ENCODE measurements around the gene ASXL2. TPM values are rescaled to one million over a fixed set of nuclear protein-coding genes. Genes with fewer than 3 reads are reported as not detected.

Gene ASXL2
- total RNA-seq, 1 experiment from 2014 or later: 35.7 TPM

DNA sequence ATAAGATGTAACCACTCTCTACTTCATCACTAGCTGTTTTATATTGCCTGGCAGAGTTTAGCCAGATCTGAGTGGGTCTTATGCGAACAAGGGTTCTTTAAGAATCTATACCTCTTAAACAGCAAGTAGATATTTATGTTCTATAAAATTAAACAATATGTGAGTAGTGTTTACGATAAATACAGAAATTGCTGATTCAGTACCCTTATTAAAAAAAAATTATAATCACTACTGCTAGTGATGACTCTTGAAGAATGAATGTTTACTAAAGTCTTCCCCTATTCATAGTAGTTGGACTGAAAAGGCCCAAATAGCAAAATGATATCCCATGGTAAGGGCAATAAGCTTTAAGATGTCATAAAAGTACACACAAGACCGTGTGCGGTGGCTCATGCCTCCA, 106.2 kb downstream of the ASXL2 start:
- DNase-seq: no peak
- no peaks in the 10 kb centered on the region for H3K4me1 Mint-ChIP-seq (ENCODE audit: low read depth, unreplicated experiment)
- intact Hi-C loops (cut with micrococcal nuclease; ENCODE audit: unreplicated experiment): no loop called here
- Histone ChIP-seq H3K4me1 (no peaks in the 10 kb centered on the region), H3K4me3 (ENCODE audit: low read depth, low read length) (no peak overlapping the region), H3K9me3 (no peaks in the 10 kb centered on the region), H3K36me3 (ENCODE audit: control insufficient read depth, insufficient read depth, low read length) (no peaks in the 10 kb centered on the region), H3K27me3 (replicated peaks; ENCODE audit: control insufficient read depth, insufficient read depth, low read length) (no peaks in the 10 kb centered on the region)
- no peaks in the 10 kb centered on the region for H3K9me3 Mint-ChIP-seq (ENCODE audit: unreplicated experiment)
- no peak overlapping the region for H3K27ac Mint-ChIP-seq (ENCODE audit: unreplicated experiment)
- TF ChIP-seq, protein P1, sequence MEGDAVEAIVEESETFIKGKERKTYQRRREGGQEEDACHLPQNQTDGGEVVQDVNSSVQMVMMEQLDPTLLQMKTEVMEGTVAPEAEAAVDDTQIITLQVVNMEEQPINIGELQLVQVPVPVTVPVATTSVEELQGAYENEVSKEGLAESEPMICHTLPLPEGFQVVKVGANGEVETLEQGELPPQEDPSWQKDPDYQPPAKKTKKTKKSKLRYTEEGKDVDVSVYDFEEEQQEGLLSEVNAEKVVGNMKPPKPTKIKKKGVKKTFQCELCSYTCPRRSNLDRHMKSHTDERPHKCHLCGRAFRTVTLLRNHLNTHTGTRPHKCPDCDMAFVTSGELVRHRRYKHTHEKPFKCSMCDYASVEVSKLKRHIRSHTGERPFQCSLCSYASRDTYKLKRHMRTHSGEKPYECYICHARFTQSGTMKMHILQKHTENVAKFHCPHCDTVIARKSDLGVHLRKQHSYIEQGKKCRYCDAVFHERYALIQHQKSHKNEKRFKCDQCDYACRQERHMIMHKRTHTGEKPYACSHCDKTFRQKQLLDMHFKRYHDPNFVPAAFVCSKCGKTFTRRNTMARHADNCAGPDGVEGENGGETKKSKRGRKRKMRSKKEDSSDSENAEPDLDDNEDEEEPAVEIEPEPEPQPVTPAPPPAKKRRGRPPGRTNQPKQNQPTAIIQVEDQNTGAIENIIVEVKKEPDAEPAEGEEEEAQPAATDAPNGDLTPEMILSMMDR (IDR thresholded peaks at IDR 0.05; ENCODE audit: insufficient read depth in 1 of 2, low read depth in 1 of 2, low read length in 1 of 2, severe bottlenecking in 1 of 2, unreplicated experiment in 1 of 2): no peak
- ChIA-PET POLR2A (no interaction called here), CTCF (no interaction called here)
- H3K27me3 Mint-ChIP-seq (ENCODE audit: insufficient read depth, unreplicated experiment): no peaks in the 10 kb centered on the region
- no TSS peak for BruUV-seq (replicated peaks)
- peaks cover 38% of the 10 kb centered on the region for H3K36me3 Mint-ChIP-seq (ENCODE audit: insufficient read depth, unreplicated experiment)
- H3K4me3 Mint-ChIP-seq (ENCODE audit: unreplicated experiment): no peak overlapping the region

DNA sequence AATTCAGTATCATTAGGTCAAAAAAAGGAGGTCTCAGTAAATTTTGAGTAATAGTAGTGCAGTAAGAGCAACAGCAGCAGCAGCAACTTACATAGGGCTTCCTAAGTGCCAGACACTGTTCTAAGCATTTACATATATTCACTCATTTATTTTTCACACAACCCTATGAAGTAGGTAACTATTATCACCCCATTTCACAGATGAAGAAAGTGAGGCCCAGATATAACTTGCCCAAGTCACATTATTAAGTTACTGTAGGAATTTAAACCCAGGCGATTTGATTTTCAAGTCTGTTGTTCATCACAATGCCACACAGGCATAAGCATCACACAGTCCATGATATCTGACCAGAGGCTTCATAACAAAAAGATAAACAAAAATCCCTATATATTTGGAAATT, 114.7 kb downstream of the ASXL2 start:
- CTCF ChIA-PET: interaction anchor here (0.7 kb wide), 1 partner anchor 64 kb away, joined by 3 read pairs; no protein-coding TSS in a partner anchor
- Histone ChIP-seq H3K4me3 (ENCODE audit: low read depth, low read length) (no peak overlapping the region), H3K9me3 (no peaks in the 10 kb centered on the region), H3K27me3 (replicated peaks; ENCODE audit: control insufficient read depth, insufficient read depth, low read length) (no peaks in the 10 kb centered on the region), H3K36me3 (ENCODE audit: control insufficient read depth, insufficient read depth, low read length) (no peaks in the 10 kb centered on the region), H3K4me1 (peaks cover 4% of the 10 kb centered on the region)
- H3K27ac Mint-ChIP-seq (ENCODE audit: unreplicated experiment): no peak overlapping the region
- peaks cover 5% of the 10 kb centered on the region for H3K4me1 Mint-ChIP-seq (ENCODE audit: low read depth, unreplicated experiment)
- BruUV-seq (replicated peaks): no TSS peak
- H3K9me3 Mint-ChIP-seq (ENCODE audit: unreplicated experiment): no peaks in the 10 kb centered on the region
- no peak overlapping the region for H3K4me3 Mint-ChIP-seq (ENCODE audit: unreplicated experiment)
- H3K27me3 Mint-ChIP-seq (ENCODE audit: insufficient read depth, unreplicated experiment): no peaks in the 10 kb centered on the region
- POLR2A ChIA-PET: no interaction called here
- peaks cover 66% of the 10 kb centered on the region for H3K36me3 Mint-ChIP-seq (ENCODE audit: insufficient read depth, unreplicated experiment)
- intact Hi-C loops (cut with micrococcal nuclease; ENCODE audit: unreplicated experiment): no loop called here
- no peak for DNase-seq
- TF ChIP-seq, protein P1 (IDR thresholded peaks at IDR 0.05; ENCODE audit: insufficient read depth in 1 of 2, low read depth in 1 of 2, low read length in 1 of 2, severe bottlenecking in 1 of 2, unreplicated experiment in 1 of 2): no peak

DNA sequence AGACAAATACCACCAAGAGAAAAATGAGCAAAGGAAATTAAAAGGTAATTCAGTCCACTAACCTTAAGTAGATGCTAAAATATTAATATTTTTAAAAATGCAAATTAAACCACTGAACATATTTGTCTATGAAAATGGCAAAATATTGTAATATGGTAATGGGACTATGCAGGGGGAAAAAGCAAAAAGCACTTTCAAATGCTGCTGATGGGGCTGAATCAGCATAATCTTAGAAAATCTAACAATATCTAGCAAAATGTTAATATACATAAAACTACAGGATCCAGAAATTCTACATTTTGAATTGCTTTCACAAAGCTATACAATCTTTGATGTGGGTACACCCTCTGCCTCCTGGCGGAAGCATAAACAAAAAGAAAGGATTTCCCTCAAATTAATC, 118.0 kb downstream of the ASXL2 start:
- intact Hi-C loops (cut with micrococcal nuclease; ENCODE audit: unreplicated experiment): no loop called here
- no TSS peak for BruUV-seq (replicated peaks)
- ChIA-PET POLR2A (no interaction called here), CTCF (no interaction called here)
- Histone ChIP-seq H3K4me3 (ENCODE audit: low read depth, low read length) (no peak overlapping the region), H3K9me3 (no peaks in the 10 kb centered on the region), H3K27me3 (replicated peaks; ENCODE audit: control insufficient read depth, insufficient read depth, low read length) (no peaks in the 10 kb centered on the region), H3K4me1 (peaks cover 14% of the 10 kb centered on the region), H3K36me3 (ENCODE audit: control insufficient read depth, insufficient read depth, low read length) (no peaks in the 10 kb centered on the region)
- Mint-ChIP-seq H3K27ac (ENCODE audit: unreplicated experiment) (no peak overlapping the region), H3K9me3 (ENCODE audit: unreplicated experiment) (no peaks in the 10 kb centered on the region), H3K4me3 (ENCODE audit: unreplicated experiment) (no peak overlapping the region), H3K4me1 (ENCODE audit: low read depth, unreplicated experiment) (peaks cover 7% of the 10 kb centered on the region), H3K36me3 (ENCODE audit: insufficient read depth, unreplicated experiment) (peaks cover 49% of the 10 kb centered on the region), H3K27me3 (ENCODE audit: insufficient read depth, unreplicated experiment) (no peaks in the 10 kb centered on the region)
- TF ChIP-seq, protein P1 (IDR thresholded peaks at IDR 0.05; ENCODE audit: insufficient read depth in 1 of 2, low read depth in 1 of 2, low read length in 1 of 2, severe bottlenecking in 1 of 2, unreplicated experiment in 1 of 2): no peak
- no peak for DNase-seq
